OCI-LY3 (cell line): Measurements from ENCODE around the gene MPPED1.

Source experiments
- H2AFZ ChIP-seq: fragments of 200-600, 300-600 bp; shearing (Covaris generic); 2 replicates; pipeline ENCODE4 v1.6.0; 2014; ENCODE audit warnings: antibody characterized with exemption, low read depth, low read length
- H3K27ac ChIP-seq: fragments of 200-600, 300-600 bp; sonication (generic); 2 replicates; pipeline ENCODE4 v1.5.1; 2014; ENCODE audit warnings: mild to moderate bottlenecking, low read length, moderate library complexity, mixed read lengths
- H3K27me3 ChIP-seq: fragments of 200-600, 300-600 bp; sonication (generic); 2 replicates; pipeline ENCODE4 v1.6.1; 2014; ENCODE audit warnings: low read depth, low read length, mixed read lengths
- H3K36me3 ChIP-seq: fragments of 200-600, 300-600 bp; sonication (generic); replicated peaks from 2 replicates; pipeline ENCODE3; 2014; ENCODE audit warnings: low read depth, low read length, mixed read lengths
- H3K4me1 ChIP-seq: fragments of 300-600, 200-600 bp; sonication (generic); 2 replicates; pipeline ENCODE4 v1.6.1; 2014; ENCODE audit warnings: low read length, mixed read lengths
- H3K4me2 ChIP-seq: fragments of 200-600, 300-600 bp; sonication (generic); 2 replicates; pipeline ENCODE4 v1.6.1; 2014; ENCODE audit warnings: low read length, mixed read lengths
- H3K4me3 ChIP-seq: fragments of 300-600, 200-600 bp; sonication (generic); 2 replicates; pipeline ENCODE4 v1.5.1; 2014; ENCODE audit warnings: antibody characterized with exemption, mild to moderate bottlenecking, low read length, moderate library complexity
- H3K79me2 ChIP-seq: fragments of 300-600, 200-600 bp; shearing (Covaris generic); 2 replicates; pipeline ENCODE4 v1.6.1; 2014; ENCODE audit warnings: mild to moderate bottlenecking, low read length, mixed read lengths
- H3K9ac ChIP-seq: fragments of 300-600, 200-600 bp; shearing (Covaris generic); 2 replicates; pipeline ENCODE4 v1.6.0; 2014; ENCODE audit warnings: mild to moderate bottlenecking, low read length, moderate library complexity
- H3K9me3 ChIP-seq: fragments of 200-600, 300-600 bp; shearing (Covaris generic); 2 replicates; pipeline ENCODE4 v1.6.1; 2014; ENCODE audit warnings: low read length, mixed read lengths; ENCODE audit not compliant: insufficient read depth
- H4K20me1 ChIP-seq: fragments of 200-600, 300-600 bp; sonication (generic); 2 replicates; pipeline ENCODE4 v1.6.1; 2016; ENCODE audit warnings: low read length, mixed read lengths; ENCODE audit not compliant: insufficient read depth
- CTCF ChIP-seq: fragments of 200-600, 300-600 bp; sonication (generic); IDR thresholded peaks from 2 replicates; pipeline ENCODE4 v1.5.1; 2014; ENCODE audit warnings: antibody characterized with exemption, low read length, low read depth
- EZH2phosphoT487 ChIP-seq: fragments of 200-600 bp; shearing (Covaris generic); IDR thresholded peaks from 2 replicates; pipeline ENCODE4 v1.6.1; 2018; ENCODE audit warnings: antibody characterized with exemption, mixed run types, low read depth

The MPPED1 gene

DNA sequence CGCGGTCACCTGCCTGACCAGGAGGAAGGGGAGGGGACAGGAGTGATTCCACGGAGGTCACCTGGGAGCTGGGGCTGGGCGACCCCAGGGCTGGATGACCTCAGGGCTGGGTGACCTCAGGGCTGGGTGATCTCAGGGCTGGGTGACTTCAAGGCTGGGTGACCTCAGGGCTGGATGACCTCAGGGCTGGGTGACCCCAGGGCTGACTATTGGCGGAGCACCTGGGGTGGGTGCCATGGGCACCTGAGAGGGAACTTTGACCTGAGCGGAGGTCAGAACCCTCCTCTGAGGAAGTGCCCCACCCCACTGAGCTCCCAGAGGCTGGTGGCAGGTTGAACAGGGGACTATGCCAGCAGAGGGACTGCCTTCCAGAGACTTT, 11.8 kb upstream of the MPPED1 start:
- H3K4me2 ChIP-seq, result no peak overlapping the region
- H3K27me3 ChIP-seq, result peaks cover 16% of the 10 kb centered on the region
- H3K79me2 ChIP-seq, result no peaks in the 10 kb centered on the region
- H3K9me3 ChIP-seq, result no peaks in the 10 kb centered on the region
- no peak overlapping the region for H2AFZ ChIP-seq
- TF ChIP-seq CTCF (no peak), EZH2phosphoT487 (no peak)
- H3K27ac ChIP-seq, result no peak overlapping the region
- no peaks in the 10 kb centered on the region for H3K4me1 ChIP-seq
- no peaks in the 10 kb centered on the region for H3K36me3 ChIP-seq
- no peak overlapping the region for H3K4me3 ChIP-seq
- no peaks in the 10 kb centered on the region for H4K20me1 ChIP-seq
- no peak overlapping the region for H3K9ac ChIP-seq

DNA sequence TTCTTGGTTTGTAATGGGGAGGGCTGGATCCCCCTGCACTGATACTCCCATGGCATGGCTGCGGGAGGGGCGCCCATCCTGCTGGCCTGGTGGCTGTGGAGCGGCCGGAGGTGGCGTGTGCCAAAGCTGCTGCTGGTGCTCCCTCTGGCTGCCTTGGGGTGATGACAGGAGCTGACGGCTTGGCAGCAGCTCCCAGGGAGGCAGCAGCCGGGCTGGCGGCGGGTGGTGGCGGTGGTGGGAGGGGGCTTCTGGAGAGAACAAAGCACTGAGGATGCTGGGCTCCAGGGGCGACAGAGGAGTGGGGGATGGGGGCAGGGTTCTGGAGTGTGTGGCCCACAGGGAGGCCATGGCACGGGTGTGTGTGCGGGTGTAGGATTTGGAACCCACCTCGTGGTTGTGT, 11.4 kb upstream of the MPPED1 start:
- Histone ChIP-seq H3K9ac (no peak overlapping the region), H3K9me3 (no peaks in the 10 kb centered on the region), H3K27ac (no peak overlapping the region), H2AFZ (no peak overlapping the region), H3K27me3 (peaks cover 19% of the 10 kb centered on the region), H3K4me2 (no peak overlapping the region), H3K79me2 (no peaks in the 10 kb centered on the region), H4K20me1 (no peaks in the 10 kb centered on the region), H3K4me3 (no peak overlapping the region), H3K36me3 (no peaks in the 10 kb centered on the region), H3K4me1 (no peaks in the 10 kb centered on the region)
- TF ChIP-seq EZH2phosphoT487 (no peak), CTCF (no peak)

GRCh38 chr22:43401233-43401632, 10.6 kb upstream of the MPPED1 start:
- H3K4me2 ChIP-seq, result no peak overlapping the region
- no peaks in the 10 kb centered on the region for H3K4me1 ChIP-seq
- H3K36me3 ChIP-seq, result no peaks in the 10 kb centered on the region
- H3K9me3 ChIP-seq, result no peaks in the 10 kb centered on the region
- H4K20me1 ChIP-seq, result no peaks in the 10 kb centered on the region
- no peak overlapping the region for H3K4me3 ChIP-seq
- no peak overlapping the region for H3K9ac ChIP-seq
- no peak overlapping the region for H2AFZ ChIP-seq
- H3K27ac ChIP-seq, result no peak overlapping the region
- H3K79me2 ChIP-seq, result no peaks in the 10 kb centered on the region
- H3K27me3 ChIP-seq, result peaks cover 24% of the 10 kb centered on the region
- TF ChIP-seq EZH2phosphoT487 (no peak), CTCF (no peak)

DNA sequence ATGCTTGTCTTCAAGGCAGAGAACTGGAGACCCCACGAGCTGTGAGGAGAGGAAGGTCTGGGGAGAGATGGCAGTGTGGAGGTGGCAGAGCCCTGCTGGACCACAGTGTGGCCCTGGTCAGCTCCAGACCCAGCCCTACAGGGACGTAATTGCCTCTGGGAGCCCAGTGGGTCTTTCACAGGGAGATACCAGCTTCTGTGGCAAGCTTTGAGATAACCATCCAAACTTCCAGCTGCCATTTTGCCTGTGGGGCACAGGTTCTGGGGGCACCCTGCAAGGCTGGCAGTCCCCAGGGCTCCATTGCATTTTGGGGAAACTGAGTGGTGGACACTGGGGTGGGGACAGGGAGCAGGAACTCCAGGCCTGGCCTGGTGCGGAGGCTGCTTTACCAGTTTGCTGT, 10.2 kb upstream of the MPPED1 start:
- H3K9me3 ChIP-seq, result no peaks in the 10 kb centered on the region
- H2AFZ ChIP-seq, result no peak overlapping the region
- H3K27ac ChIP-seq, result no peak overlapping the region
- no peaks in the 10 kb centered on the region for H4K20me1 ChIP-seq
- no peak for TF ChIP-seq EZH2phosphoT487
- TF ChIP-seq CTCF, result no peak
- no peaks in the 10 kb centered on the region for H3K79me2 ChIP-seq
- H3K9ac ChIP-seq, result no peak overlapping the region
- H3K4me3 ChIP-seq, result no peak overlapping the region
- no peak overlapping the region for H3K4me2 ChIP-seq
- H3K4me1 ChIP-seq, result no peaks in the 10 kb centered on the region
- H3K36me3 ChIP-seq, result no peaks in the 10 kb centered on the region
- peaks cover 28% of the 10 kb centered on the region for H3K27me3 ChIP-seq
